ENCODE results near the gene EXOC3L1. TPM values are rescaled to one million over a fixed set of nuclear protein-coding genes. Genes with fewer than 3 reads are reported as not detected.

Gene EXOC3L1
- total and polyA plus RNA-seq, 3 experiments from 2014 or later, result not detected

GRCh38 chr16:67191995-67192681 lies 2.2 kb upstream of the EXOC3L1 start, which contains the start of gene E2F4:
E2F4 (plus strand) TSS chr16:67192155; CDS start chr16:67192228, 73 bp downstream.
- Histone ChIP-seq H3K27ac (ENCODE audit: low read depth, low read length) (peak within 1 kb of the TSS; percentile 81), H3K9me3 (ENCODE audit: low read length) (no peaks in the 10 kb centered on the region), H3K4me1 (ENCODE audit: insufficient read depth, low read length) (peaks cover 24% of the 10 kb centered on the region), H3K4me3 (ENCODE audit: low read length) (peak within 1 kb of the TSS; percentile 84), H3K27me3 (ENCODE audit: insufficient read depth, low read length, poor library complexity, severe bottlenecking) (no peaks in the 10 kb centered on the region), H3K36me3 (ENCODE audit: insufficient read depth, low read length) (peaks cover 30% of the 10 kb centered on the region)
- POLR2A ChIA-PET, result interaction anchor here (1.3 to 1.5 kb wide), 2 partner anchors 52 to 164 kb away, joined by 4 to 9 read pairs; no protein-coding TSS in a partner anchor
- Mint-ChIP-seq H3K36me3 (peaks cover 8 to 45% (median 11%) of the 10 kb centered on the region in 3 donors), H3K4me3 (peak within 1 kb of the TSS; percentile 84 to 95 (median 91)), H3K9me3 (no peaks in the 10 kb centered on the region), H3K27ac (peak within 1 kb of the TSS; percentile 79 to 98 (median 94)), H3K27me3 (no peaks in the 10 kb centered on the region), H3K4me1 (peaks cover 34 to 56% (median 52%) of the 10 kb centered on the region in 3 donors)
- peak; percentile 78 to 90 (median 81) for DNase-seq
- CTCF ChIA-PET, result interaction anchor here (0.6 to 1.7 kb wide), 5 partner anchors 29 to 174 kb away, joined by 3 to 8 read pairs (median 3); partner anchors contain the start of gene SLC9A5

- no peak overlapping the region for H3K27ac ChIP-seq (ENCODE audit: low read depth, low read length)
- H3K27me3 Mint-ChIP-seq, result no peaks in the 10 kb centered on the region
- peaks cover 24% of the 10 kb centered on the region for H3K4me1 ChIP-seq (ENCODE audit: insufficient read depth, low read length)
- H3K27ac Mint-ChIP-seq, result peak overlapping the region; percentile 78 to 94 (median 90)
- H3K4me1 Mint-ChIP-seq, result peaks cover 30 to 50% (median 48%) of the 10 kb centered on the region in 3 donors
- peak overlapping the region; percentile 84 for H3K4me3 ChIP-seq (ENCODE audit: low read length)
- POLR2A ChIA-PET, result no interaction called here
- CTCF ChIA-PET, result interaction anchor here (1.3 to 11.3 kb wide), 2 partner anchors 33 to 174 kb away, joined by 4 to 205 read pairs; partner anchors contain the start of genes B3GNT9, FBXL8, HSF4 and TRADD
- no peaks in the 10 kb centered on the region for H3K9me3 ChIP-seq (ENCODE audit: low read length)
- H3K4me3 Mint-ChIP-seq, result peak overlapping the region; percentile 84 to 95 (median 91)
- DNase-seq, result no peak
- H3K36me3 Mint-ChIP-seq, result peaks cover 4 to 39% (median 7%) of the 10 kb centered on the region in 3 donors
- no peaks in the 10 kb centered on the region for H3K27me3 ChIP-seq (ENCODE audit: insufficient read depth, low read length, poor library complexity, severe bottlenecking)
- H3K36me3 ChIP-seq (ENCODE audit: insufficient read depth, low read length), result peaks cover 23% of the 10 kb centered on the region
- no peaks in the 10 kb centered on the region for H3K9me3 Mint-ChIP-seq
Measured at GRCh38 chr16:67191411-67191994, 1.6 kb upstream of the EXOC3L1 start.

- H3K4me3 ChIP-seq (ENCODE audit: low read length), result no peak overlapping the region
- Mint-ChIP-seq H3K27me3 (no peaks in the 10 kb centered on the region), H3K9me3 (no peaks in the 10 kb centered on the region), H3K4me3 (peak overlapping the region in 5 of 7 donors; percentile 13 to 95 (median 91)), H3K36me3 (peaks cover 0 to 31% (median 2%) of the 10 kb centered on the region in 3 donors), H3K27ac (peak overlapping the region in 1 of 8 donors; percentile 79), H3K4me1 (peaks cover 25 to 46% (median 41%) of the 10 kb centered on the region in 3 donors)
- H3K36me3 ChIP-seq (ENCODE audit: insufficient read depth, low read length), result peaks cover 15% of the 10 kb centered on the region
- ChIA-PET POLR2A (no interaction called here), CTCF (interaction anchor here (1.3 to 11.3 kb wide), 2 partner anchors 32 to 173 kb away, joined by 4 to 205 read pairs; partner anchors contain the start of genes B3GNT9, FBXL8, HSF4 and TRADD)
- DNase-seq, result no peak
- H3K9me3 ChIP-seq (ENCODE audit: low read length), result no peaks in the 10 kb centered on the region
- no peak overlapping the region for H3K27ac ChIP-seq (ENCODE audit: low read depth, low read length)
- H3K4me1 ChIP-seq (ENCODE audit: insufficient read depth, low read length), result peaks cover 27% of the 10 kb centered on the region
- H3K27me3 ChIP-seq (ENCODE audit: insufficient read depth, low read length, poor library complexity, severe bottlenecking), result no peaks in the 10 kb centered on the region
Measured at GRCh38 chr16:67190448-67191399, 788 bp upstream of the EXOC3L1 start.

- Mint-ChIP-seq H3K4me1 (peaks cover 27 to 43% (median 33%) of the 10 kb centered on the region in 3 donors), H3K27ac (no peak overlapping the region), H3K4me3 (no peak overlapping the region), H3K36me3 (peaks cover 0 to 12% (median 0%) of the 10 kb centered on the region in 3 donors), H3K27me3 (peaks cover 0 to 4% of the 10 kb centered on the region in 2 donors), H3K9me3 (no peaks in the 10 kb centered on the region)
- Histone ChIP-seq H3K4me1 (ENCODE audit: insufficient read depth, low read length) (peaks cover 40% of the 10 kb centered on the region), H3K4me3 (ENCODE audit: low read length) (no peak overlapping the region), H3K9me3 (ENCODE audit: low read length) (no peaks in the 10 kb centered on the region), H3K36me3 (ENCODE audit: insufficient read depth, low read length) (no peaks in the 10 kb centered on the region), H3K27me3 (ENCODE audit: insufficient read depth, low read length, poor library complexity, severe bottlenecking) (no peaks in the 10 kb centered on the region), H3K27ac (ENCODE audit: low read depth, low read length) (no peak overlapping the region)
- no peak for DNase-seq
- CTCF ChIA-PET, result interaction anchor here (1.0 to 11.3 kb wide), 3 partner anchors 9 to 30 kb away, joined by 3 to 205 read pairs (median 3); partner anchors contain the start of genes B3GNT9, FBXL8, HSF4 and TRADD
- POLR2A ChIA-PET, result no interaction called here
Measured at GRCh38 chr16:67188798-67189197, 1.1 kb downstream of the EXOC3L1 start.

GRCh38 chr16:67188323-67188722 lies 1.6 kb downstream of the EXOC3L1 start:
- H3K27ac Mint-ChIP-seq, result peak overlapping the region in 1 of 8 donors; percentile 74
- POLR2A ChIA-PET, result no interaction called here

GRCh38 chr16:67187175-67187890 lies 2.6 kb downstream of the EXOC3L1 start:
- H3K36me3 ChIP-seq (ENCODE audit: insufficient read depth, low read length), result no peaks in the 10 kb centered on the region
- H3K27ac ChIP-seq (ENCODE audit: low read depth, low read length), result no peak overlapping the region
- H3K4me1 Mint-ChIP-seq, result peaks cover 15 to 28% (median 18%) of the 10 kb centered on the region in 3 donors
- H3K4me1 ChIP-seq (ENCODE audit: insufficient read depth, low read length), result peaks cover 33% of the 10 kb centered on the region
- ChIA-PET POLR2A (no interaction called here), CTCF (interaction anchor here (1.0 to 11.3 kb wide), 2 partner anchors 29 to 357 kb away, joined by 3 to 205 read pairs; partner anchors contain the start of genes B3GNT9, FBXL8, HSF4 and NAE1)
- H3K27ac Mint-ChIP-seq, result no peak overlapping the region
- H3K27me3 ChIP-seq (ENCODE audit: insufficient read depth, low read length, poor library complexity, severe bottlenecking), result no peaks in the 10 kb centered on the region
- H3K9me3 Mint-ChIP-seq, result no peaks in the 10 kb centered on the region
- H3K9me3 ChIP-seq (ENCODE audit: low read length), result no peaks in the 10 kb centered on the region
- H3K27me3 Mint-ChIP-seq, result peaks cover 0 to 4% of the 10 kb centered on the region in 2 donors
- H3K4me3 Mint-ChIP-seq, result no peak overlapping the region
- no peak for DNase-seq
- H3K36me3 Mint-ChIP-seq, result peaks cover 0 to 2% (median 0%) of the 10 kb centered on the region in 3 donors
- H3K4me3 ChIP-seq (ENCODE audit: low read length), result no peak overlapping the region

More at GRCh38 chr16:67188323-67188722, 1.6 kb downstream of the EXOC3L1 start:
- peaks cover 22 to 38% (median 28%) of the 10 kb centered on the region in 3 donors for H3K4me1 Mint-ChIP-seq
- H3K9me3 Mint-ChIP-seq, result no peaks in the 10 kb centered on the region
- H3K36me3 ChIP-seq (ENCODE audit: insufficient read depth, low read length), result no peaks in the 10 kb centered on the region
- peaks cover 36% of the 10 kb centered on the region for H3K4me1 ChIP-seq (ENCODE audit: insufficient read depth, low read length)
- H3K27ac ChIP-seq (ENCODE audit: low read depth, low read length), result no peak overlapping the region
- CTCF ChIA-PET, result interaction anchor here (1.0 to 11.3 kb wide), 3 partner anchors 9 to 30 kb away, joined by 3 to 205 read pairs (median 3); partner anchors contain the start of genes B3GNT9, FBXL8, HSF4 and TRADD
- H3K27me3 Mint-ChIP-seq, result peaks cover 0 to 4% of the 10 kb centered on the region in 2 donors
- H3K4me3 Mint-ChIP-seq, result peak overlapping the region in 1 of 7 donors; percentile 62
- H3K4me3 ChIP-seq (ENCODE audit: low read length), result no peak overlapping the region
- no peaks in the 10 kb centered on the region for H3K9me3 ChIP-seq (ENCODE audit: low read length)
- no peak for DNase-seq
- H3K36me3 Mint-ChIP-seq, result peaks cover 0 to 8% (median 0%) of the 10 kb centered on the region in 3 donors
- no peaks in the 10 kb centered on the region for H3K27me3 ChIP-seq (ENCODE audit: insufficient read depth, low read length, poor library complexity, severe bottlenecking)

Measured in CD8-positive, alpha-beta memory T cell (primary cell).